H1 (cell line): ENCODE results near the gene GAB3. TPM values are rescaled to one million over a fixed set of nuclear protein-coding genes. Genes with fewer than 3 reads are reported as not detected.
"Not testable (repeated sequence)": the region's sequence is repeated elsewhere in the genome, so short reads cannot be mapped to it uniquely, and the experiment has no call there.

ENCODE experiments used
- CTCF ChIA-PET: fragments of 300-600 bp; sonication (Branson Sonifier 250); formaldehyde crosslinking; loops from one replicate; lab custom pipeline; 2021; ENCODE audit not compliant: partially characterized antibody; lab: Charles Lee
- POLR2A ChIA-PET: fragments of 300-600 bp; sonication (Branson Sonifier 250); formaldehyde crosslinking; loops from one replicate; lab custom pipeline; 2021; ENCODE audit warnings: inconsistent platforms; ENCODE audit not compliant: partially characterized antibody; lab: Charles Lee
- DNase-seq, 2 experiments: peaks; one replicate each; pipeline versions ENCODE4 v3.0.0 to v3.0.0-alpha.2; 2010 to 2022; ENCODE audit warnings: low spot score in 2 of 2, low read depth in 1 of 2, mixed read lengths in 1 of 2
- FAIRE-seq: peaks from 2 replicates; lab custom pipeline; 2011; peaks lifted over from hg19 to GRCh38; lab: Jason Lieb, UNC
- H2AFZ ChIP-seq: 2 replicates; pipeline ENCODE4 v1.8.1; 2012; ENCODE audit warnings: low read length, inconsistent platforms
- H2AK5ac ChIP-seq: 2 replicates; pipeline ENCODE4 v1.6.1; 2013; ENCODE audit warnings: low read depth, low read length
- H2BK120ac ChIP-seq: replicated peaks from 2 replicates; pipeline ENCODE3; 2013; ENCODE audit warnings: low read depth, low read length, inconsistent platforms
- H2BK12ac ChIP-seq: 2 replicates; pipeline ENCODE4 v1.6.1; 2013; ENCODE audit warnings: low read depth, low read length
- H2BK15ac ChIP-seq: 2 replicates; pipeline ENCODE4 v1.6.1; 2013; ENCODE audit warnings: low read length
- H2BK20ac ChIP-seq: 2 replicates; pipeline ENCODE4 v1.6.1; 2013; ENCODE audit warnings: low read length
- H2BK5ac ChIP-seq: 2 replicates; pipeline ENCODE4 v1.6.1; 2013; ENCODE audit warnings: low read depth, low read length
- H3K14ac ChIP-seq: 2 replicates; pipeline ENCODE4 v1.6.1; 2013; ENCODE audit warnings: inconsistent platforms; ENCODE audit not compliant: insufficient read length
- H3K18ac ChIP-seq: 2 replicates; pipeline ENCODE4 v1.6.1; 2013; ENCODE audit warnings: low read length; ENCODE audit errors: extremely low read depth
- H3K23ac ChIP-seq: 2 replicates; pipeline ENCODE4 v1.6.1; 2013; ENCODE audit warnings: inconsistent platforms; ENCODE audit not compliant: insufficient read length
- H3K23me2 ChIP-seq: 2 replicates; pipeline ENCODE4 v1.6.1; 2013; ENCODE audit warnings: low read depth, low read length
- H3K27ac ChIP-seq: 2 replicates; pipeline ENCODE4 v1.6.1; 2011; ENCODE audit warnings: low read depth, low read length, inconsistent platforms
- H3K27me3 ChIP-seq, 4 experiments: replicated peaks in 1 of 4; 1 replicate in 1 of 4; 2 replicates in 3 of 4; pipeline versions ENCODE4 v1.6.1 to v1.8.1; 2011 to 2013; ENCODE audit warnings: low read length in 3 of 4, mild to moderate bottlenecking in 3 of 4, inconsistent platforms in 2 of 4, mixed read lengths in 2 of 4, moderate library complexity in 1 of 4; ENCODE audit not compliant: control insufficient read depth in 3 of 4, insufficient read depth in 3 of 4; ENCODE audit errors: extremely low read depth in 1 of 4
- H3K36me3 ChIP-seq, 4 experiments: 2 replicates each; pipeline versions ENCODE4 v1.6.1 to v1.8.1; 2011 to 2013; ENCODE audit warnings: mild to moderate bottlenecking in 4 of 4, low read length in 3 of 4, moderate library complexity in 2 of 4, control low read depth in 1 of 4, inconsistent platforms in 1 of 4; ENCODE audit not compliant: insufficient read depth in 4 of 4, control insufficient read depth in 2 of 4
- H3K4ac ChIP-seq: replicated peaks from 2 replicates; pipeline ENCODE3; 2013; ENCODE audit warnings: low read length, low read depth, mixed read lengths, inconsistent platforms; ENCODE audit not compliant: insufficient read length
- H3K4me1 ChIP-seq, 4 experiments: replicated peaks in 1 of 4; 1 replicate in 1 of 4; 2 replicates in 3 of 4; pipeline versions ENCODE4 v1.6.1 to v1.8.1; 2011 to 2013; ENCODE audit warnings: low read length in 3 of 4, inconsistent platforms in 2 of 4, mixed read lengths in 1 of 4; ENCODE audit not compliant: insufficient read depth in 4 of 4, control insufficient read depth in 3 of 4
- H3K4me2 ChIP-seq, 2 experiments: 2 replicates each; pipeline versions ENCODE4 v1.6.1 to v1.8.1; 2011 to 2013; ENCODE audit warnings: low read depth in 2 of 2, low read length in 2 of 2, control low read depth in 1 of 2, inconsistent platforms in 1 of 2, mild to moderate bottlenecking in 1 of 2; ENCODE audit not compliant: insufficient read depth in 1 of 2
- H3K4me3 ChIP-seq, 4 experiments: fragments of 200-600, 300-600 bp in 1 of 4; sonication (generic), shearing (Covaris generic), sonication (Bioruptor Twin) in 1 of 4; 2 replicates each; pipeline versions ENCODE4 v1.5.1 to v1.8.1; 2011 to 2016; ENCODE audit warnings: low read length in 4 of 4, low read depth in 3 of 4, control low read depth in 2 of 4, inconsistent platforms in 2 of 4, mild to moderate bottlenecking in 2 of 4, mixed read lengths in 1 of 4, moderate library complexity in 1 of 4; ENCODE audit not compliant: insufficient read depth in 2 of 4; ENCODE audit errors: extremely low read depth in 1 of 4
- H3K56ac ChIP-seq: replicated peaks from 2 replicates; pipeline ENCODE3; 2013; ENCODE audit warnings: low read depth, mild to moderate bottlenecking, mixed read lengths, low read length, inconsistent platforms; ENCODE audit not compliant: insufficient read length
- H3K79me1 ChIP-seq: 2 replicates; pipeline ENCODE4 v1.6.1; 2013; ENCODE audit warnings: low read depth, low read length, control low read depth
- H3K79me2 ChIP-seq, 2 experiments: 2 replicates each; pipeline versions ENCODE4 v1.6.1 to v1.8.1; 2012 to 2013; ENCODE audit warnings: low read length in 2 of 2, mild to moderate bottlenecking in 2 of 2, inconsistent platforms in 1 of 2; ENCODE audit not compliant: insufficient read depth in 2 of 2, control insufficient read depth in 1 of 2
- H3K9ac ChIP-seq, 4 experiments: replicated peaks in 1 of 4; 1 replicate in 1 of 4; 2 replicates in 3 of 4; pipeline versions ENCODE4 v1.6.1 to v1.8.1; 2011 to 2013; ENCODE audit warnings: low read depth in 3 of 4, low read length in 3 of 4, control low read depth in 2 of 4, mild to moderate bottlenecking in 2 of 4, moderate library complexity in 2 of 4, inconsistent platforms in 1 of 4; ENCODE audit errors: extremely low read depth in 1 of 4
- H3K9me3 ChIP-seq, 2 experiments: 2 replicates each; pipeline versions ENCODE4 v1.6.1 to v1.8.1; 2012 to 2013; ENCODE audit warnings: mild to moderate bottlenecking in 2 of 2, moderate library complexity in 2 of 2, control low read depth in 1 of 2, inconsistent platforms in 1 of 2, low read depth in 1 of 2, low read length in 1 of 2, mixed read lengths in 1 of 2; ENCODE audit not compliant: insufficient read depth in 2 of 2
- H4K20me1 ChIP-seq, 2 experiments: replicated peaks in 1 of 2; 2 replicates each; pipeline versions ENCODE3 to v1.8.1; 2011 to 2013; ENCODE audit warnings: inconsistent platforms in 2 of 2, low read length in 2 of 2, mild to moderate bottlenecking in 1 of 2; ENCODE audit not compliant: insufficient read depth in 2 of 2, control insufficient read depth in 1 of 2
- H4K5ac ChIP-seq: 2 replicates; pipeline ENCODE4 v1.6.1; 2013; ENCODE audit warnings: low read length, low read depth, mixed read lengths, inconsistent platforms; ENCODE audit not compliant: insufficient read length
- H4K8ac ChIP-seq: 2 replicates; pipeline ENCODE4 v1.8.0; 2013; ENCODE audit warnings: mild to moderate bottlenecking, moderate library complexity, low read length, inconsistent platforms; ENCODE audit not compliant: insufficient read depth; ENCODE audit errors: extremely low read depth
- H4K91ac ChIP-seq: replicated peaks from 2 replicates; pipeline ENCODE3; 2013; ENCODE audit warnings: low read length, mixed read lengths, inconsistent platforms; ENCODE audit not compliant: insufficient read length
- WGBS, 2 experiments: shearing (Covaris generic) in 1 of 2; methylation state at CpG; one replicate each; pipeline versions ENCODE4 v1.1.6 to v1.1.7; 2013 to 2015; ENCODE audit warnings: low lambda C conversion rate in 2 of 2, mixed read lengths in 2 of 2, inconsistent platforms in 1 of 2, low coverage in 1 of 2, missing lambda C conversion rate in 1 of 2; ENCODE audit not compliant: insufficient replicate concordance in 2 of 2, insufficient coverage in 1 of 2, insufficient read length in 1 of 2; ENCODE audit errors: extremely low coverage in 1 of 2, missing lambda C conversion rate in 1 of 2; 5-methylcytosine and 5-hydroxymethylcytosine counted together
- polyA plus RNA-seq, 7 experiments: library from polyadenylated mRNA; depleted of rRNA in 3 of 7; stranded (reverse) in 5 of 7; unstranded in 2 of 7; fragments of >200 nt in 5 of 7; fragments of 200-250 nt in 2 of 7; gene quantifications; 1 replicate in 5 of 7; 2 replicates in 1 of 7; 4 replicates in 1 of 7; pipeline versions ENCODE4 v1.2.1 to v1.2.3, GENCODE V29; 2011 to 2013; ENCODE audit warnings: missing spikeins in 2 of 7, mixed read lengths in 2 of 7
- total RNA-seq: library from RNA; stranded (reverse); fragmentation: NEBNext Ultra II Directional; extraction: Animal tissue kit (Norgen Biotek cat#: 25700); gene quantifications from 2 replicates; pipeline ENCODE4 v1.2.1, GENCODE V29; 2021

The GAB3 gene
- total and polyA plus RNA-seq, 2 of the 8 experiments (the other 6 are each of a cell fraction or from before 2014, with no cell fraction given) = 0.48 to 1.2 TPM

- POLR2A ChIA-PET, DNase-seq, H2BK15ac ChIP-seq, H3K14ac ChIP-seq, H3K4ac ChIP-seq, H4K20me1 ChIP-seq, H3K23ac ChIP-seq, H4K8ac ChIP-seq, H3K9ac ChIP-seq, CTCF ChIA-PET, H4K5ac ChIP-seq, H3K4me2 ChIP-seq, H2BK5ac ChIP-seq, FAIRE-seq, H3K36me3 ChIP-seq, H2BK20ac ChIP-seq, H3K23me2 ChIP-seq, H3K79me2 ChIP-seq, H2AK5ac ChIP-seq, H3K56ac ChIP-seq, H3K4me1 ChIP-seq, H2AFZ ChIP-seq, H3K27me3 ChIP-seq, H3K9me3 ChIP-seq, H3K79me1 ChIP-seq, H2BK12ac ChIP-seq, H2BK120ac ChIP-seq, H3K18ac ChIP-seq, H4K91ac ChIP-seq, H3K4me3 ChIP-seq, H3K27ac ChIP-seq: not testable (repeated sequence)
- 89% methylated on average over 2 of the region's 2 CpGs; no CpG with 5 or more reads in 1 of the 2 experiments for WGBS, 2 experiments
These were observed 60.4 kb downstream of the GAB3 start for GRCh38 chrX:154690438-154690837.

DNA sequence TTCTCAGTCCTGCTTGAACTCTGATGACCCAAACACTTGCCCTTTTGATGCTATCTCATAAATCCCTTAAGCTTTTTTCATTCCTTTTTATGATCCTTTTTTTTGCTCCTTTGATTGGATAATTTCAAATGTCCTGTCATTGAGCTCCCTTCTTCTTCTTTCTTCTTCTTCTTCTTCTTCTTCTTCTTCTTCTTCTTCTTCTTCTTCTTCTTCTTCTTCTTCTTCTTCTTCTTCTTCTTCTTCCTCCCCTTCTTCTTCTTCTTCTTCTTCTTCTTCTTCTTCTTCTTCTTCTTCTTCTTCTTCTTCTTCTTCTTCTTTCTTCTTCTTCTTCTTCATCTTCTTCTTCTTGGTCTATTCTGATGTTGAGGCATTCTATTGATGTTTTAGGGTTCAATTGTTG, 78.8 kb downstream of the GAB3 start:
- H2AK5ac ChIP-seq, H3K4me1 ChIP-seq, POLR2A ChIA-PET, H2AFZ ChIP-seq, H3K23me2 ChIP-seq, H4K91ac ChIP-seq, H4K8ac ChIP-seq, H3K14ac ChIP-seq, H2BK20ac ChIP-seq, H2BK15ac ChIP-seq, H3K79me1 ChIP-seq, H3K18ac ChIP-seq, H4K20me1 ChIP-seq, H3K56ac ChIP-seq, H2BK120ac ChIP-seq, H3K9ac ChIP-seq, H3K27me3 ChIP-seq, H3K4ac ChIP-seq, H2BK12ac ChIP-seq, H3K4me2 ChIP-seq, H4K5ac ChIP-seq, H3K27ac ChIP-seq, CTCF ChIA-PET, H3K36me3 ChIP-seq, H3K4me3 ChIP-seq, H3K9me3 ChIP-seq, H3K23ac ChIP-seq, DNase-seq, H3K79me2 ChIP-seq, H2BK5ac ChIP-seq, FAIRE-seq: not testable (repeated sequence)
